ENCODE results near the gene PERM1. TPM values are rescaled to one million over a fixed set of nuclear protein-coding genes. Genes with fewer than 3 reads are reported as not detected.

Gene PERM1
- total and polyA plus RNA-seq, 2 of the 8 experiments (the other 6 are each of a cell fraction or from before 2014, with no cell fraction given), result not detected

GRCh38 chr1:992362-992761 is 10.5 kb upstream of the PERM1 start:
- H3K36me3 ChIP-seq (ENCODE audit: control insufficient read depth in 2 of 4, insufficient read depth in 4 of 4, low read length in 3 of 4), result no peaks in the 10 kb centered on the region
- H3K4ac ChIP-seq (replicated peaks; ENCODE audit: insufficient read length, low read depth, low read length), result no peak overlapping the region
- ChIA-PET CTCF (ENCODE audit: partially characterized antibody) (interaction anchor here (0.7 to 7.7 kb wide), 6 partner anchors 10 to 805 kb away, joined by 3 to 86 read pairs (median 4); partner anchors contain the start of gene PERM1), POLR2A (ENCODE audit: partially characterized antibody) (no interaction called here)
- peaks cover 8 to 46% (median 35%) of the 10 kb centered on the region in 4 experiments for H3K27me3 ChIP-seq (replicated peaks in 1 of 4; ENCODE audit: control insufficient read depth in 3 of 4, extremely low read depth in 1 of 4, insufficient read depth in 3 of 4, low read length in 3 of 4)
- no peak overlapping the region for H2AK5ac ChIP-seq (ENCODE audit: low read depth, low read length)
- no peak overlapping the region for H3K4me3 ChIP-seq (ENCODE audit: extremely low read depth in 1 of 4, insufficient read depth in 2 of 4, low read depth in 3 of 4, low read length in 4 of 4)
- no peak overlapping the region for H3K9ac ChIP-seq (replicated peaks in 1 of 4; ENCODE audit: extremely low read depth in 1 of 4, low read depth in 3 of 4, low read length in 3 of 4)
- H2BK120ac ChIP-seq (replicated peaks; ENCODE audit: low read depth, low read length), result no peak overlapping the region
- H2AFZ ChIP-seq (ENCODE audit: low read length), result no peak overlapping the region
- no peaks in the 10 kb centered on the region for H3K79me1 ChIP-seq (ENCODE audit: low read depth, low read length)
- no peak overlapping the region for H3K23ac ChIP-seq (ENCODE audit: insufficient read length)
- H4K8ac ChIP-seq (ENCODE audit: extremely low read depth, insufficient read depth, low read length), result no peak overlapping the region
- H3K18ac ChIP-seq (ENCODE audit: extremely low read depth, low read length), result no peak overlapping the region
- H3K23me2 ChIP-seq (ENCODE audit: low read depth, low read length), result peaks cover 4% of the 10 kb centered on the region; the same call in 1 of the 2 replicates
- no peak overlapping the region for H2BK20ac ChIP-seq (ENCODE audit: low read length)
- no peak overlapping the region for H3K14ac ChIP-seq (ENCODE audit: insufficient read length)
- H3K9me3 ChIP-seq (ENCODE audit: insufficient read depth in 2 of 2, low read depth in 1 of 2, low read length in 1 of 2), result no peaks in the 10 kb centered on the region
- no peak overlapping the region for H3K56ac ChIP-seq (replicated peaks; ENCODE audit: insufficient read length, low read depth, low read length)
- no peaks in the 10 kb centered on the region for H3K79me2 ChIP-seq (ENCODE audit: control insufficient read depth in 1 of 2, insufficient read depth in 2 of 2, low read length in 2 of 2)
- no peak overlapping the region for H3K4me2 ChIP-seq (ENCODE audit: insufficient read depth in 1 of 2, low read depth in 2 of 2, low read length in 2 of 2)
- no peak overlapping the region for H2BK12ac ChIP-seq (ENCODE audit: low read depth, low read length)
- no peak overlapping the region for H2BK5ac ChIP-seq (ENCODE audit: low read depth, low read length)
- H4K5ac ChIP-seq (ENCODE audit: insufficient read length, low read depth, low read length), result no peak overlapping the region
- WGBS, 2 experiments (ENCODE audit: extremely low coverage in 1 of 2, insufficient coverage in 1 of 2, insufficient read length in 1 of 2, insufficient replicate concordance in 2 of 2, low coverage in 1 of 2, low lambda C conversion rate in 2 of 2, missing lambda C conversion rate in 1 of 2), result 83% methylated on average over 7 of the region's 7 CpGs; no CpG with 5 or more reads in 1 of the 2 experiments
- FAIRE-seq, result no peak
- DNase-seq (ENCODE audit: low read depth in 1 of 2, low spot score in 2 of 2), result no peak
- peaks cover 0 to 4% (median 3%) of the 10 kb centered on the region in 4 experiments; a peak in 4 of 7 replicates for H3K4me1 ChIP-seq (replicated peaks in 1 of 4; ENCODE audit: control insufficient read depth in 3 of 4, insufficient read depth in 4 of 4, low read length in 3 of 4)
- no peak overlapping the region for H3K27ac ChIP-seq (ENCODE audit: low read depth, low read length)
- no peak overlapping the region for H2BK15ac ChIP-seq (ENCODE audit: low read length)
- peaks cover 0 to 5% of the 10 kb centered on the region in 2 experiments for H4K20me1 ChIP-seq (replicated peaks in 1 of 2; ENCODE audit: control insufficient read depth in 1 of 2, insufficient read depth in 2 of 2, low read length in 2 of 2)
- no peak overlapping the region for H4K91ac ChIP-seq (replicated peaks; ENCODE audit: insufficient read length, low read length)
